ENCODE results near the gene TECTA. TPM values are rescaled to one million over a fixed set of nuclear protein-coding genes. Genes with fewer than 3 reads are reported as not detected.

TECTA gene
- total RNA-seq, 4 donors from 2014 or later = 1.3 to 6.4 (median 3.3) TPM

- TF ChIP-seq CTCF (IDR thresholded peaks at IDR 0.05) = no peak
- TF ChIP-seq POLR2A (IDR thresholded peaks at IDR 0.05) = no peak
- Histone ChIP-seq H3K36me3 (no peaks in the 10 kb centered on the region), H3K9me3 (no peaks in the 10 kb centered on the region), H3K27me3 (no peaks in the 10 kb centered on the region), H3K4me1 (no peaks in the 10 kb centered on the region), H3K27ac (no peak overlapping the region), H3K4me3 (replicated peaks in 1 of 3) (no peak overlapping the region)
- WGBS, 2 donors = 97 to 99% methylated on average over 4 of the region's 4 CpGs
- intact Hi-C loops (cut with DNase I) = no loop called here
- no peak for DNase-seq
Measured at GRCh38 chr11:121151207-121151688, 50.2 kb downstream of the TECTA start.

GRCh38 chr11:121152764-121153163, 51.7 kb downstream of the TECTA start:
- intact Hi-C loops (cut with DNase I) = no loop called here

GRCh38 chr11:121153472-121153871, 52.4 kb downstream of the TECTA start:
- H3K4me1 ChIP-seq = no peaks in the 10 kb centered on the region
- H3K9me3 ChIP-seq = no peaks in the 10 kb centered on the region
- WGBS, 2 donors = 81 to 82% methylated on average over 8 of the region's 8 CpGs
- intact Hi-C loops (cut with DNase I) = no loop called here
- no peak for TF ChIP-seq POLR2A (IDR thresholded peaks at IDR 0.05)
- no peak for TF ChIP-seq CTCF (IDR thresholded peaks at IDR 0.05)
- DNase-seq = no peak
- H3K27ac ChIP-seq = no peak overlapping the region
- H3K27me3 ChIP-seq = no peaks in the 10 kb centered on the region
- H3K36me3 ChIP-seq = no peaks in the 10 kb centered on the region
- H3K4me3 ChIP-seq (replicated peaks in 1 of 3) = no peak overlapping the region

More at GRCh38 chr11:121152764-121153163, 51.7 kb downstream of the TECTA start:
- H3K4me3 ChIP-seq (replicated peaks in 1 of 3) = no peak overlapping the region
- H3K36me3 ChIP-seq = no peaks in the 10 kb centered on the region
- WGBS, 2 donors = 94 to 97% methylated on average over 16 to 19 of the region's 19 CpGs
- no peaks in the 10 kb centered on the region for H3K4me1 ChIP-seq
- no peaks in the 10 kb centered on the region for H3K27me3 ChIP-seq
- TF ChIP-seq CTCF (IDR thresholded peaks at IDR 0.05) = no peak
- TF ChIP-seq POLR2A (IDR thresholded peaks at IDR 0.05) = no peak
- no peak overlapping the region for H3K27ac ChIP-seq
- H3K9me3 ChIP-seq = no peaks in the 10 kb centered on the region
- DNase-seq = no peak

- Histone ChIP-seq H3K27me3 (no peaks in the 10 kb centered on the region), H3K36me3 (no peaks in the 10 kb centered on the region), H3K4me1 (no peaks in the 10 kb centered on the region), H3K27ac (no peak overlapping the region), H3K9me3 (no peaks in the 10 kb centered on the region), H3K4me3 (replicated peaks in 1 of 3) (no peak overlapping the region)
- DNase-seq = no peak
- no peak for TF ChIP-seq POLR2A (IDR thresholded peaks at IDR 0.05)
- no peak for TF ChIP-seq CTCF (IDR thresholded peaks at IDR 0.05)
- 83 to 84% methylated on average over 13 of the region's 13 CpGs for WGBS, 2 donors
- intact Hi-C loops (cut with DNase I) = no loop called here
Measured at GRCh38 chr11:121154486-121155314, 53.7 kb downstream of the TECTA start.

GRCh38 chr11:121157756-121158155, 56.7 kb downstream of the TECTA start:
- no peaks in the 10 kb centered on the region for H3K4me1 ChIP-seq
- no peaks in the 10 kb centered on the region for H3K27me3 ChIP-seq
- no peaks in the 10 kb centered on the region for H3K9me3 ChIP-seq
- H3K27ac ChIP-seq = no peak overlapping the region
- WGBS, 2 donors = 79 to 87% methylated on average over 35 to 36 of the region's 36 CpGs
- TF ChIP-seq CTCF (IDR thresholded peaks at IDR 0.05) (no peak), POLR2A (IDR thresholded peaks at IDR 0.05) (no peak)
- no peak for DNase-seq
- H3K4me3 ChIP-seq (replicated peaks in 1 of 3) = no peak overlapping the region
- intact Hi-C loops (cut with DNase I) = no loop called here
- no peaks in the 10 kb centered on the region for H3K36me3 ChIP-seq
